Stimulated activated CD8-positive, alpha-beta memory T cell treated with anti-CD3 and anti-CD28 coated beads, Interleukin-4, amount 100 ng/mL, for 48 hours (primary cell): ENCODE results near the gene SVEP1.
"Not testable (repeated sequence)": the region's sequence is repeated elsewhere in the genome, so short reads cannot be mapped to it uniquely, and the experiment has no call there.

Experiments used
- DNase-seq: peaks from one replicate; pipeline ENCODE4 v3.0.0-alpha.2; 2020

The SVEP1 gene

GRCh38 chr9:110443146-110443865 is 136.2 kb downstream of the SVEP1 start:
- DNase-seq, result no peak

GRCh38 chr9:110440796-110441195 is 138.7 kb downstream of the SVEP1 start:
- DNase-seq, result no peak

- DNase-seq, result no peak
Measured at GRCh38 chr9:110440172-110440571, 139.4 kb downstream of the SVEP1 start.

- no peak for DNase-seq
Measured at GRCh38 chr9:110432253-110432652, 147.3 kb downstream of the SVEP1 start.

- DNase-seq, result no peak
Measured at GRCh38 chr9:110429453-110429852, 150.1 kb downstream of the SVEP1 start.

- peak; percentile 51 for DNase-seq
Measured at GRCh38 chr9:110427497-110428104, 151.9 kb downstream of the SVEP1 start.

- DNase-seq, result no peak
Measured at GRCh38 chr9:110426052-110426709, 153.4 kb downstream of the SVEP1 start.

GRCh38 chr9:110414471-110414870 is 165.1 kb downstream of the SVEP1 start:
- DNase-seq, result no peak

GRCh38 chr9:110410961-110411360 is 168.6 kb downstream of the SVEP1 start:
- DNase-seq, result no peak

GRCh38 chr9:110408598-110408997 is 170.9 kb downstream of the SVEP1 start:
- no peak for DNase-seq

- DNase-seq, result no peak
Measured at GRCh38 chr9:110405858-110406443, 173.6 kb downstream of the SVEP1 start.

GRCh38 chr9:110404473-110404872 is 175.1 kb downstream of the SVEP1 start:
- no peak for DNase-seq

GRCh38 chr9:110399983-110400382 is 179.6 kb downstream of the SVEP1 start:
- DNase-seq, result no peak

GRCh38 chr9:110398992-110399391 is 180.5 kb downstream of the SVEP1 start:
- not testable (repeated sequence) for DNase-seq

- DNase-seq, result no peak
Measured at GRCh38 chr9:110391826-110392485, 187.6 kb downstream of the SVEP1 start.

- DNase-seq, result no peak
Measured at GRCh38 chr9:110389148-110389750, 190.3 kb downstream of the SVEP1 start.

GRCh38 chr9:110383491-110383890 is 196.1 kb downstream of the SVEP1 start:
- DNase-seq, result no peak

GRCh38 chr9:110382731-110383130 is 196.8 kb downstream of the SVEP1 start:
- DNase-seq, result no peak

- DNase-seq, result no peak
Measured at GRCh38 chr9:110371411-110372007, 208.0 kb downstream of the SVEP1 start.

GRCh38 chr9:110370315-110370714 is 209.2 kb downstream of the SVEP1 start:
- DNase-seq, result no peak

GRCh38 chr9:110364451-110364850 is 215.1 kb downstream of the SVEP1 start:
- no peak for DNase-seq

- not testable (repeated sequence) for DNase-seq
Measured at GRCh38 chr9:110358992-110359391, 220.5 kb downstream of the SVEP1 start.
